ENCODE measurements around the gene SETDB1. TPM values are rescaled to one million over a fixed set of nuclear protein-coding genes. Genes with fewer than 3 reads are reported as not detected.

SETDB1 gene
- total RNA-seq, 1 experiment from 2014 or later: 64.9 TPM

GRCh38 chr1:150979092-150980056 is 53.2 kb downstream of the SETDB1 start:
- intact Hi-C loops (cut with micrococcal nuclease; ENCODE audit: unreplicated experiment): loop anchor here (1.0 to 5.0 kb wide), 2 partner anchors 17 to 417 kb away; no protein-coding TSS in a partner anchor
- Mint-ChIP-seq H3K4me1 (ENCODE audit: low read depth, unreplicated experiment) (peaks cover 54% of the 10 kb centered on the region), H3K27me3 (ENCODE audit: unreplicated experiment) (no peaks in the 10 kb centered on the region), H3K27ac (ENCODE audit: unreplicated experiment) (no peak overlapping the region), H3K4me3 (ENCODE audit: low read depth, unreplicated experiment) (no peak overlapping the region), H3K36me3 (ENCODE audit: insufficient read depth, unreplicated experiment) (peaks cover 23% of the 10 kb centered on the region), H3K9me3 (ENCODE audit: low read depth, unreplicated experiment) (no peaks in the 10 kb centered on the region)
- peak; percentile 93 for DNase-seq
- TF ChIP-seq, protein P1, sequence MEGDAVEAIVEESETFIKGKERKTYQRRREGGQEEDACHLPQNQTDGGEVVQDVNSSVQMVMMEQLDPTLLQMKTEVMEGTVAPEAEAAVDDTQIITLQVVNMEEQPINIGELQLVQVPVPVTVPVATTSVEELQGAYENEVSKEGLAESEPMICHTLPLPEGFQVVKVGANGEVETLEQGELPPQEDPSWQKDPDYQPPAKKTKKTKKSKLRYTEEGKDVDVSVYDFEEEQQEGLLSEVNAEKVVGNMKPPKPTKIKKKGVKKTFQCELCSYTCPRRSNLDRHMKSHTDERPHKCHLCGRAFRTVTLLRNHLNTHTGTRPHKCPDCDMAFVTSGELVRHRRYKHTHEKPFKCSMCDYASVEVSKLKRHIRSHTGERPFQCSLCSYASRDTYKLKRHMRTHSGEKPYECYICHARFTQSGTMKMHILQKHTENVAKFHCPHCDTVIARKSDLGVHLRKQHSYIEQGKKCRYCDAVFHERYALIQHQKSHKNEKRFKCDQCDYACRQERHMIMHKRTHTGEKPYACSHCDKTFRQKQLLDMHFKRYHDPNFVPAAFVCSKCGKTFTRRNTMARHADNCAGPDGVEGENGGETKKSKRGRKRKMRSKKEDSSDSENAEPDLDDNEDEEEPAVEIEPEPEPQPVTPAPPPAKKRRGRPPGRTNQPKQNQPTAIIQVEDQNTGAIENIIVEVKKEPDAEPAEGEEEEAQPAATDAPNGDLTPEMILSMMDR (IDR thresholded peaks at IDR 0.05; ENCODE audit: unreplicated experiment): peak; percentile 100
- no TSS peak for BruUV-seq (replicated peaks)
- CTCF ChIA-PET: interaction anchor here (0.5 kb wide), 1 partner anchor 64 kb away, joined by 3 read pairs; no protein-coding TSS in a partner anchor

- H3K9me3 Mint-ChIP-seq (ENCODE audit: low read depth, unreplicated experiment): no peaks in the 10 kb centered on the region
- DNase-seq: peak; percentile 79
- BruUV-seq (replicated peaks): no TSS peak
- H3K4me3 Mint-ChIP-seq (ENCODE audit: low read depth, unreplicated experiment): peak overlapping the region; percentile 60
- H3K27ac Mint-ChIP-seq (ENCODE audit: unreplicated experiment): peak overlapping the region; percentile 90
- CTCF ChIA-PET: interaction anchor here (0.6 to 2.3 kb wide), 10 partner anchors 7 to 426 kb away, joined by 3 to 32 read pairs (median 4); partner anchors contain the start of genes GOLPH3L, MINDY1 and SETDB1
- peaks cover 69% of the 10 kb centered on the region for H3K4me1 Mint-ChIP-seq (ENCODE audit: low read depth, unreplicated experiment)
- H3K27me3 Mint-ChIP-seq (ENCODE audit: unreplicated experiment): no peaks in the 10 kb centered on the region
- TF ChIP-seq, protein P1 (IDR thresholded peaks at IDR 0.05; ENCODE audit: unreplicated experiment): no peak
- peaks cover 13% of the 10 kb centered on the region for H3K36me3 Mint-ChIP-seq (ENCODE audit: insufficient read depth, unreplicated experiment)
- intact Hi-C loops (cut with micrococcal nuclease; ENCODE audit: unreplicated experiment): no loop called here
Measured at GRCh38 chr1:150981177-150981804, 55.1 kb downstream of the SETDB1 start.

DNA sequence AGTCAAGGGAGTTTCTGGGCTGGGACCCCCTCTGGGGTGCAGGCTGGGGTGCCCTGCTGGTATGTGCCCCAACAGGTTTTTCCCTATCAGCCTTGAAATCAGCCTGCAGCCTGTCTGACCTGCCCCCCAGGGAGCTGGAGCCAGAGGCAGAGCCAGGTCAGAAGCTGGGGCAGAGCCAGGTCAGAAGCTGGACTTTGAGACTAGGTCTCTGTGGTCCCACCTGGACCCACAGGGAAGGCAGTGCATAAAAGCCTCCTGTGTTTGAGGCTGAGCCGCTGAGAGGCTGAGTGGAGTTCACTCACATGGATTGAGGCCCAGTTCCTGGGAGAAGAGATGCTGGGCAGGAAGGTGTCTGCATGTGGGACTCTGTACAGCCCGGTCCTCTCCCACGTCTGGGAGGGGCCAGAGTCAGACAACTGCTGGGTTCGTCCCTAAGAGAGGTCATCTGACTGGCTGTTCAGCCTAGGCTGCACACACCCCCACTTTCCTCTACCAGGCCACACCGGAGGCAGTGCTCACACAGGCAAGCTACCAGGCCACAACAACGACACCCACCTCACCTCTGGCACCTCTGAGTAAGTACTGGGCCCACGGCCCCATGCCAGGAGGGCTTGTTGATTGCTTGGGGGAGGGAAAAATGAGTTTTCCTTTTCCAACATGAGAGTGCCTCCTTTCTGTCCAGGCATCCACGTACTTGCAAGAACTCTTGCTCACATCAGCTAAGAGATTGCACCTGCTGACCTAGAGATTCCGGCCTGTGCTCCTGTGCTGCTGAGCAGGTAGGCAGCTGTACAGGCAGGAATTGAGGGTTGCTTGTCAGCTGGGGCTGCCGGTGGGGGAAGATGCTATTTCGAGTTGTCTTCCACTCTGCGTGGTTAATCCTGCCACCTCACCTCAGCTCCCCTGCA is 55.9 kb downstream of the SETDB1 start, which contains the start of gene ANXA9:
Gene ANXA9, plus strand, starts transcription at position 488 of the 908 bp plus-strand sequence. CDS start 814 bp downstream, outside the sequence.
- H3K36me3 Mint-ChIP-seq (ENCODE audit: insufficient read depth, unreplicated experiment): peaks cover 12% of the 10 kb centered on the region
- no TSS peak for BruUV-seq (replicated peaks)
- peak within 1 kb of the TSS; percentile 90 for H3K27ac Mint-ChIP-seq (ENCODE audit: unreplicated experiment)
- TF ChIP-seq, protein P1 (IDR thresholded peaks at IDR 0.05; ENCODE audit: unreplicated experiment): no peak
- H3K9me3 Mint-ChIP-seq (ENCODE audit: low read depth, unreplicated experiment): no peaks in the 10 kb centered on the region
- H3K4me1 Mint-ChIP-seq (ENCODE audit: low read depth, unreplicated experiment): peaks cover 62% of the 10 kb centered on the region
- intact Hi-C loops (cut with micrococcal nuclease; ENCODE audit: unreplicated experiment): no loop called here
- H3K27me3 Mint-ChIP-seq (ENCODE audit: unreplicated experiment): no peaks in the 10 kb centered on the region
- DNase-seq: peak; percentile 73
- peak within 1 kb of the TSS; percentile 60 for H3K4me3 Mint-ChIP-seq (ENCODE audit: low read depth, unreplicated experiment)
- CTCF ChIA-PET: interaction anchor here (0.5 to 2.3 kb wide), 9 partner anchors 14 to 285 kb away, joined by 3 to 32 read pairs (median 4); partner anchors contain the start of genes GOLPH3L, MINDY1 and SETDB1

Data from Calu3 (cell line).